Smooth muscle cell of trachea (primary cell): ENCODE results near the gene STYK1. TPM values are rescaled to one million over a fixed set of nuclear protein-coding genes. Genes with fewer than 3 reads are reported as not detected.

Source experiments
- total RNA-seq: library from RNA; depleted of rRNA; stranded (reverse); fragments of >200 nt; gene quantifications from 2 replicates; pipeline ENCODE4 v1.2.1, GENCODE V29; 2014

The STYK1 gene
- 0.50 TPM in 1 of 2 replicates, not detected in the other for total RNA-seq

GRCh38 chr12:10673659-10674384, at the start of gene STYK1:
STYK1 (minus strand) TSS chr12:10674052; CDS start chr12:10634618, 39,434 bp downstream.

GRCh38 chr12:10722905-10723746, 49.3 kb upstream of the STYK1 start, which contains the start of gene YBX3:
YBX3 (minus strand) TSS chr12:10723323; CDS start chr12:10723111, 212 bp downstream.

GRCh38 chr12:10613349-10614055, 60.4 kb downstream of the STYK1 start, which contains the start of gene MAGOHB:
MAGOHB (minus strand) TSS chr12:10613609; CDS start chr12:10613532, 77 bp downstream.

Other genes with a start within 250 kb of the STYK1 start
- gene KLRC2, start 238.0 kb downstream of the STYK1 start, total RNA-seq, result not detected in 2 replicates
- 0.15 TPM in 1 of 2 replicates, not detected in the other for gene KLRC1, start 220.7 kb downstream of the STYK1 start, total RNA-seq
- 0.83 and 0.87 TPM in 2 replicates for gene EIF2S3B, start 168.2 kb downstream of the STYK1 start, total RNA-seq
- gene MAGOHB, start 60.4 kb downstream of the STYK1 start, total RNA-seq, result 8.1 and 25.7 TPM in 2 replicates
- gene YBX3, start 49.3 kb upstream of the STYK1 start, total RNA-seq, result 80.9 and 140 TPM in 2 replicates
- gene TAS2R7, start 128.6 kb upstream of the STYK1 start, total RNA-seq, result not detected in 2 replicates
- 0.29 TPM in 1 of 2 replicates, not detected in the other for gene TAS2R8, start 133.2 kb upstream of the STYK1 start, total RNA-seq
- not detected in 2 replicates for gene TAS2R9, start 136.1 kb upstream of the STYK1 start, total RNA-seq
- gene TAS2R10, start 152.3 kb upstream of the STYK1 start, total RNA-seq, result 0.99 and 1.6 TPM in 2 replicates
- 0.73 and 3.0 TPM in 2 replicates for gene PRR4, start 175.4 kb upstream of the STYK1 start, total RNA-seq
- 10.8 and 25.5 TPM in 2 replicates for gene PRH1, start 210.2 kb upstream of the STYK1 start, total RNA-seq
- 1.3 and 4.7 TPM in 2 replicates for gene TAS2R13, start 235.5 kb upstream of the STYK1 start, total RNA-seq